HepG2 (cell line): ENCODE measurements around the gene L3MBTL4. TPM values are rescaled to one million over a fixed set of nuclear protein-coding genes. Genes with fewer than 3 reads are reported as not detected.
A peak's percentile ranks its signal among the peaks of the same experiment; 100 is the strongest.

ENCODE experiments used
- CENPBD1 ChIP-seq: sonication (generic); formaldehyde crosslinking; IDR thresholded peaks from 2 replicates; pipeline ENCODE4 v1.8.0; 2022; ENCODE audit warnings: missing genetic modification reagents, low read depth, mild to moderate bottlenecking, borderline replicate concordance
- DNMT1 ChIP-seq: sonication (generic); formaldehyde crosslinking; IDR thresholded peaks from 2 replicates; pipeline ENCODE4 v1.5.1; 2020; ENCODE audit warnings: mild to moderate bottlenecking, missing genetic modification reagents
- EP300 ChIP-seq, 3 experiments: sonication (generic) in 1 of 3; formaldehyde crosslinking in 1 of 3; IDR thresholded peaks; 2 replicates each; pipeline versions ENCODE4 v1.5.1 to v1.6.1; 2011 to 2020; ENCODE audit warnings: low read depth in 2 of 3, low read length in 2 of 3, borderline replicate concordance in 1 of 3, improper control_type of control experiment in 1 of 3, mild to moderate bottlenecking in 1 of 3, missing genetic modification reagents in 1 of 3, moderate library complexity in 1 of 3
- FOSL2 ChIP-seq: sonication (generic); formaldehyde crosslinking; IDR thresholded peaks from 2 replicates; pipeline ENCODE4 v1.4.0; 2020; ENCODE audit warnings: missing genetic modification reagents
- FOXP1 ChIP-seq, 2 experiments: fragments of 450-650 bp in 1 of 2; IDR thresholded peaks; 2 replicates each; pipeline ENCODE4 v1.6.1; 2017 to 2018; ENCODE audit warnings: antibody characterized with exemption in 1 of 2
- HNRNPH1 ChIP-seq: fragments of 200-400 bp; formaldehyde crosslinking; optimal IDR thresholded peaks from 2 replicates; pipeline ENCODE3; 2017; ENCODE audit warnings: mild to moderate bottlenecking, low read depth, low read length
- HOXA3 ChIP-seq: sonication (generic); formaldehyde crosslinking; IDR thresholded peaks from 2 replicates; pipeline ENCODE4 v1.5.0; 2020; ENCODE audit warnings: missing genetic modification reagents
- IKZF1 ChIP-seq: fragments of 450-650 bp; IDR thresholded peaks from 2 replicates; pipeline ENCODE4 v1.7.1; 2016
- ISL2 ChIP-seq: sonication (generic); formaldehyde crosslinking; IDR thresholded peaks from 2 replicates; pipeline ENCODE4 v1.5.0; 2020; ENCODE audit warnings: missing genetic modification reagents
- KDM3A ChIP-seq: IDR thresholded peaks from 2 replicates; pipeline ENCODE4 v1.6.1; 2018; ENCODE audit warnings: low read depth, missing compliant biosample characterization
- NCOR1 ChIP-seq: fragments of 200-600 bp; sonication (generic); IDR thresholded peaks from 2 replicates; pipeline ENCODE4 v1.7.0; 2017; ENCODE audit warnings: antibody characterized with exemption, low read length, borderline replicate concordance
- PHF21A ChIP-seq: sonication (generic); formaldehyde crosslinking; IDR thresholded peaks from 2 replicates; pipeline ENCODE4 v1.5.0; 2020; ENCODE audit warnings: mild to moderate bottlenecking, missing genetic modification reagents
- POLR2AphosphoS5 ChIP-seq: IDR thresholded peaks from 2 replicates; pipeline ENCODE4 v1.6.1; 2012; ENCODE audit warnings: low read depth, low read length
- TBL1XR1 ChIP-seq: fragments of 150-350 bp; IDR thresholded peaks from 2 replicates; pipeline ENCODE4 v1.6.1; 2014; ENCODE audit warnings: borderline replicate concordance, low read length; ENCODE audit not compliant: partially characterized antibody
- TEAD3 ChIP-seq: optimal IDR thresholded peaks from 2 replicates; pipeline ENCODE3; 2016; ENCODE audit warnings: borderline replicate concordance
- ZBTB34 ChIP-seq: sonication (generic); formaldehyde crosslinking; IDR thresholded peaks from 2 replicates; pipeline ENCODE4 v1.8.0; 2022; ENCODE audit warnings: mild to moderate bottlenecking, missing genetic modification reagents
- ZNF280B ChIP-seq: sonication (generic); formaldehyde crosslinking; IDR thresholded peaks from 2 replicates; pipeline ENCODE4 v1.5.0; 2020; ENCODE audit warnings: missing genetic modification reagents, mild to moderate bottlenecking, borderline replicate concordance
- ZNF280D ChIP-seq: sonication (generic); formaldehyde crosslinking; IDR thresholded peaks from 2 replicates; pipeline ENCODE4 v1.5.1; 2020; ENCODE audit warnings: mild to moderate bottlenecking, missing genetic modification reagents
- ZNF331 ChIP-seq: sonication (generic); formaldehyde crosslinking; IDR thresholded peaks from 2 replicates; pipeline ENCODE4 v1.4.0; 2020; ENCODE audit warnings: missing genetic modification reagents
- ZNF639 ChIP-seq: conservative IDR thresholded peaks from 2 replicates; pipeline ENCODE4 v1.6.1; 2018; ENCODE audit warnings: missing genetic modification reagents
- ZSCAN21 ChIP-seq: sonication (generic); formaldehyde crosslinking; IDR thresholded peaks from 2 replicates; pipeline ENCODE4 v1.8.0; 2022; ENCODE audit warnings: mild to moderate bottlenecking, missing genetic modification reagents, moderate library complexity, borderline replicate concordance
- polyA plus RNA-seq, 8 experiments: library from polyadenylated mRNA; depleted of rRNA in 3 of 8; stranded (reverse) in 7 of 8; unstranded in 1 of 8; fragments of >200 nt; fragmentation: Illumina TruSeq in 4 of 8; extraction: Trizol in 4 of 8; gene quantifications; 2 replicates each; pipeline versions ENCODE4 v1.2.1 to v1.2.3, GENCODE V29; 2011 to 2016; ENCODE audit warnings: low read depth in 4 of 8, missing spikeins in 1 of 8, mixed read lengths in 1 of 8; ENCODE audit not compliant: insufficient read depth in 1 of 8
- total RNA-seq, 5 experiments: library from RNA; depleted of rRNA; stranded (reverse); fragments of >200 nt; fragmentation: Illumina TruSeq; extraction: Trizol; gene quantifications; 2 replicates each; pipeline ENCODE4 v1.2.3, GENCODE V29; 2016; ENCODE audit warnings: low read depth in 1 of 5

The L3MBTL4 gene
- total and polyA plus RNA-seq, 2 of the 13 experiments (the other 11 are each of a cell fraction or from before 2014, with no cell fraction given) = 10.8 to 13.3 TPM

GRCh38 chr18:6210349-6211173, 204.2 kb downstream of the L3MBTL4 start (continued):
- TF ChIP-seq ZBTB34 (CRISPR knock-in tag) (peak; percentile 25; the same call in 1 of the 2 replicates), FOSL2 (CRISPR knock-in tag) (peak; percentile 61), FOXP1 (IDR thresholded peaks at IDR 0.05) (no peak), FOXP1 (CRISPR knock-in tag; IDR thresholded peaks at IDR 0.05) (peak; percentile 74), ZNF280B (CRISPR knock-in tag) (no peak), HOXA3 (CRISPR knock-in tag) (peak; percentile 62; the same call in 1 of the 2 replicates), CENPBD1 (no peak), TEAD3 (CRISPR knock-in tag) (peak; percentile 83), ZSCAN21 (CRISPR knock-in tag) (no peak), ZNF280D (0 out of 2 replicates have a peak, but pooled peaks have one; percentile 22), ZNF639 (CRISPR knock-in tag) (no peak), TBL1XR1 (no peak), KDM3A (CRISPR knock-in tag) (0 out of 2 replicates have a peak, but pooled peaks have one; percentile 27), DNMT1 (CRISPR knock-in tag) (no peak), ZNF331 (CRISPR knock-in tag) (peak; percentile 60; the same call in 1 of the 2 replicates), EP300 (IDR thresholded peaks at IDR 0.05; ENCODE audit: low read depth in 2 of 2, low read length in 2 of 2) (peak; percentile 60 to 84), EP300 (CRISPR knock-in tag; IDR thresholded peaks at IDR 0.05; ENCODE audit: borderline replicate concordance) (no peak; the same call in 1 of the 2 replicates), PHF21A (peak; percentile 68; the same call in 1 of the 2 replicates), NCOR1 (peak; percentile 83; the same call in 1 of the 2 replicates), POLR2AphosphoS5 (no peak), IKZF1 (no peak), ISL2 (CRISPR knock-in tag) (peak; percentile 86), HNRNPH1 (no peak)
